Measurements from ENCODE around the gene ANO7.

DNA sequence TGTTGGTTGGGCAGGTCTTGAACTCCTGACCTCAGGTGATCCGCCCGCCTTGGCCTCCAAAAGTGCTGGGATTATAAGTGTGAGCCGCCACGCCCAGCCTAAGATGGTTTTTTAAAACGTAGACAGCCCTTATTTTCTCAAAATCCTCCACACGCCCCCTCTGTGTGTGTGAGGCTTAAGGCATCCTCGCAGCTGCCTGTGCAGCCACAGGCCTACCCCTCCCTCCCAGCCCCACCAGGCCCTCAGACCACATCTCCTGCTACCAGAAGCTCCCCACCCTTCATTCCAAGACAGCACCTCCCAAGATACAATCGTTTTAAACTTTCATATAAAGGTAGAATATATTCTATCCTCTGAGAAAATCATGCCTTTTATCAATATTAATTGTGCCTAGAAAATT, 4.8 kb downstream of the ANO7 start:
- TF ChIP-seq CTCF (IDR thresholded peaks at IDR 0.05; ENCODE audit: low read length) (no peak), EZH2 (optimal IDR thresholded peaks at IDR 0.05; ENCODE audit: low read depth, low read length) (no peak)

Data from MM.1S (cell line).